ENCODE results near the gene BAG5. TPM values are rescaled to one million over a fixed set of nuclear protein-coding genes. Genes with fewer than 3 reads are reported as not detected.

BAG5 gene
- total and polyA plus RNA-seq, 2 of the 8 experiments (the other 6 are each of a cell fraction or from before 2014, with no cell fraction given): 7.4 to 29.5 TPM

- Histone ChIP-seq H3K56ac (replicated peaks; ENCODE audit: insufficient read length, low read depth, low read length) (no peak overlapping the region), H3K14ac (ENCODE audit: insufficient read length) (no peak overlapping the region), H3K9me3 (ENCODE audit: insufficient read depth in 2 of 2, low read depth in 1 of 2, low read length in 1 of 2) (no peaks in the 10 kb centered on the region), H3K79me2 (ENCODE audit: control insufficient read depth in 1 of 2, insufficient read depth in 2 of 2, low read length in 2 of 2) (peaks cover 0 to 8% of the 10 kb centered on the region in 2 experiments; a peak in 2 of 4 replicates), H2BK5ac (ENCODE audit: low read depth, low read length) (no peak overlapping the region), H3K79me1 (ENCODE audit: low read depth, low read length) (peaks cover 3% of the 10 kb centered on the region), H3K36me3 (ENCODE audit: control insufficient read depth in 2 of 4, insufficient read depth in 4 of 4, low read length in 3 of 4) (peaks cover 2 to 19% (median 6%) of the 10 kb centered on the region in 4 experiments; a peak in 4 of 8 replicates), H2AFZ (ENCODE audit: low read length) (no peak overlapping the region), H3K23ac (ENCODE audit: insufficient read length) (no peak overlapping the region), H3K23me2 (ENCODE audit: low read depth, low read length) (no peaks in the 10 kb centered on the region), H3K4me2 (ENCODE audit: insufficient read depth in 1 of 2, low read depth in 2 of 2, low read length in 2 of 2) (no peak overlapping the region), H4K91ac (replicated peaks; ENCODE audit: insufficient read length, low read length) (no peak overlapping the region), H2BK20ac (ENCODE audit: low read length) (no peak overlapping the region), H3K27me3 (replicated peaks in 1 of 4; ENCODE audit: control insufficient read depth in 3 of 4, extremely low read depth in 1 of 4, insufficient read depth in 3 of 4, low read length in 3 of 4) (no peaks in the 10 kb centered on the region; a peak in 1 of 7 replicates), H2BK120ac (replicated peaks; ENCODE audit: low read depth, low read length) (no peak overlapping the region), H3K4me1 (replicated peaks in 1 of 4; ENCODE audit: control insufficient read depth in 3 of 4, insufficient read depth in 4 of 4, low read length in 3 of 4) (no peaks in the 10 kb centered on the region), H3K18ac (ENCODE audit: extremely low read depth, low read length) (no peak overlapping the region), H2AK5ac (ENCODE audit: low read depth, low read length) (no peak overlapping the region), H2BK15ac (ENCODE audit: low read length) (no peak overlapping the region), H4K20me1 (replicated peaks in 1 of 2; ENCODE audit: control insufficient read depth in 1 of 2, insufficient read depth in 2 of 2, low read length in 2 of 2) (peaks cover under 1 to 10% of the 10 kb centered on the region in 2 experiments), H3K4ac (replicated peaks; ENCODE audit: insufficient read length, low read depth, low read length) (no peak overlapping the region), H3K9ac (replicated peaks in 1 of 4; ENCODE audit: extremely low read depth in 1 of 4, low read depth in 3 of 4, low read length in 3 of 4) (no peak overlapping the region), H2BK12ac (ENCODE audit: low read depth, low read length) (no peak overlapping the region), H3K4me3 (ENCODE audit: extremely low read depth in 1 of 4, insufficient read depth in 2 of 4, low read depth in 3 of 4, low read length in 4 of 4) (no peak overlapping the region), H4K5ac (ENCODE audit: insufficient read length, low read depth, low read length) (no peak overlapping the region), H4K8ac (ENCODE audit: extremely low read depth, insufficient read depth, low read length) (no peak overlapping the region), H3K27ac (ENCODE audit: low read depth, low read length) (no peak overlapping the region)
- DNase-seq (ENCODE audit: low read depth in 1 of 2, low spot score in 2 of 2) (no peak), FAIRE-seq (no peak)
- ChIA-PET POLR2A (ENCODE audit: partially characterized antibody) (interaction anchor here (1.0 kb wide), 1 partner anchor 13 kb away, joined by 3 read pairs; no protein-coding TSS in a partner anchor), CTCF (ENCODE audit: partially characterized antibody) (interaction anchor here (0.6 to 1.3 kb wide), 4 partner anchors 12 to 89 kb away, joined by 3 to 4 read pairs (median 3); no protein-coding TSS in a partner anchor)
- 96% methylated on average over 6 of the region's 6 CpGs; no CpG with 5 or more reads in 1 of the 2 experiments for WGBS, 2 experiments (ENCODE audit: extremely low coverage in 1 of 2, insufficient coverage in 1 of 2, insufficient read length in 1 of 2, insufficient replicate concordance in 2 of 2, low coverage in 1 of 2, low lambda C conversion rate in 2 of 2, missing lambda C conversion rate in 1 of 2)
Observed at GRCh38 chr14:103574104-103574503, 11.6 kb upstream of the BAG5 start.

Data from H1 (cell line).